Vagina (tissue), 2 donors: ENCODE results near the gene DDX46.

Experiments used
- CTCF ChIP-seq, 3 experiments: fragments of 450-650 bp in 2 of 3; fragments of 200-600 bp in 1 of 3; sonication (generic) in 1 of 3; IDR thresholded peaks; one replicate each; pipeline ENCODE4 v1.5.1; 2017 to 2019; ENCODE audit warnings: antibody characterized with exemption in 3 of 3, mild to moderate bottlenecking in 2 of 3, moderate library complexity in 2 of 3
- POLR2A ChIP-seq, 2 donors: fragments of 450-650 bp; IDR thresholded peaks; one replicate each; pipeline ENCODE4 v1.6.1; 2017; ENCODE audit warnings: antibody characterized with exemption in 2 of 2, mild to moderate bottlenecking in 2 of 2, moderate library complexity in 2 of 2
- POLR2AphosphoS5 ChIP-seq, 2 donors: sonication (generic); formaldehyde crosslinking; IDR thresholded peaks; one replicate each; pipeline ENCODE4 v1.9.0; 2017; ENCODE audit warnings: antibody characterized with exemption in 2 of 2, mild to moderate bottlenecking in 2 of 2, low read depth in 1 of 2; ENCODE audit not compliant: insufficient read depth in 1 of 2

GRCh38 chr5:134817006-134817405 is 58.4 kb downstream of the DDX46 start:
- TF ChIP-seq CTCF (IDR thresholded peaks at IDR 0.05) (no peak), POLR2A (IDR thresholded peaks at IDR 0.05) (no peak), POLR2AphosphoS5 (IDR thresholded peaks at IDR 0.05; ENCODE audit: insufficient read depth in 1 of 2, low read depth in 1 of 2) (no peak)
